HuH-7.5 (cell line): Measurements from ENCODE around the gene SLC22A5.
"Not testable (repeated sequence)": the region's sequence is repeated elsewhere in the genome, so short reads cannot be mapped to it uniquely, and the experiment has no call there.

Experiments
- DNase-seq: peaks from one replicate; pipeline ENCODE4 v3.0.0; 2011; ENCODE audit warnings: low spot score

The SLC22A5 gene

DNA sequence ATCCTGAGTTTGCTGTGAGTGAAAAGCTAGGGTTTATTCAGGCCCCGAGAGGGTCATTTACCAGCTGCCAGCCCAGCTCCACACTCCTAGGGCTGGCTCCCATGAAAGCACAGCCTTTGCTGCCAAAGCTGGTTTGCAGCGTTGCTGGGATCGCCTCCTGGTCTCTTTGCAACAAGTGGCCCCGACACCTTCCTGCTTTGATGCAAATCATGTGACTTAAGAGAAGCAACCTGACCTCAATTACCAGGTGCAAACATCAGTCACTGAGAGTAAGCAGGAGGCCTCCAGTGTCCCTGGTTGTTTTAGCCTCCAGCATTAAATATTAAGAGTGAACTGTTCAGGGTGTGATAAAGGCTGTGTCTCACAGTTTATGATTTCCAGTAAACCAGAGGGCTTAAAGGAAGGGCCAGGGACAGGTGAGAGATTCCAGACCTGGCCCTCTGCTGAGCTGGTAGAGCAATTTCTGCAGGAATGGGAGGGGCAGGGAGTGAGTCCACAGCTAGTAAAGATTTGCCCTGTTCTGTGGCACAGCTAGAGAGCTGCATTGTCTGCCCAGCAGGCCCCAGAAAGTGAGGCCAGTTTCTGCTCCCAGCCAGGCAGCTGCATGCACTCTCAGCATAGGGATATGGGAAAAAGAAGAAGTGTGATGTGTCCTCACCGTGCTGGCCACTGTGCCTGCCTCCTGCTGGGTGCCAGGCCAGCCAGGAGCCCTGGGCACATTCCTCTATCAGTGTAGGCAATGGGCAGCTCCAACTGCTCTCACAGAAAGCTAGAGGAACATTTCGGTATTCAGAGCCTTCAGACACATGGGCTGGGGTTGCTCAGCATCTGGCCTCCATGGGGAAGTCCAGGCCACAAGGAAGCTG is 58.0 kb downstream of the SLC22A5 start:
- no peak for DNase-seq

DNA sequence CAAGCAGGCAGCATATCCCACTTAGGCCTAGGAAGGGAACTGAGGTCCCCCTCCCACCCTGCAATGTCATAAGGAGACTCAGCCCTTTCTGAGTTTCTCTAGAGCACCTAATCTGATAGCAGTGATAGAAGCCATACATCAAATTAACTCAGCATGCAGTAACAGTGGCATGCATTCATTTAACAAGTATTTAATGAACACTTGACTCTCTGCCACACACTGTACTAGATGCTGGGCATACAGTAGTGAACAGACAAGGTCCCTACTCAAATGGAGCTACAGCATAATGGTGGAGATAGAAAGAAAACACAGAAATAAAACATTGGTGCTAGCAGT is 58.6 kb downstream of the SLC22A5 start:
- no peak for DNase-seq

DNA sequence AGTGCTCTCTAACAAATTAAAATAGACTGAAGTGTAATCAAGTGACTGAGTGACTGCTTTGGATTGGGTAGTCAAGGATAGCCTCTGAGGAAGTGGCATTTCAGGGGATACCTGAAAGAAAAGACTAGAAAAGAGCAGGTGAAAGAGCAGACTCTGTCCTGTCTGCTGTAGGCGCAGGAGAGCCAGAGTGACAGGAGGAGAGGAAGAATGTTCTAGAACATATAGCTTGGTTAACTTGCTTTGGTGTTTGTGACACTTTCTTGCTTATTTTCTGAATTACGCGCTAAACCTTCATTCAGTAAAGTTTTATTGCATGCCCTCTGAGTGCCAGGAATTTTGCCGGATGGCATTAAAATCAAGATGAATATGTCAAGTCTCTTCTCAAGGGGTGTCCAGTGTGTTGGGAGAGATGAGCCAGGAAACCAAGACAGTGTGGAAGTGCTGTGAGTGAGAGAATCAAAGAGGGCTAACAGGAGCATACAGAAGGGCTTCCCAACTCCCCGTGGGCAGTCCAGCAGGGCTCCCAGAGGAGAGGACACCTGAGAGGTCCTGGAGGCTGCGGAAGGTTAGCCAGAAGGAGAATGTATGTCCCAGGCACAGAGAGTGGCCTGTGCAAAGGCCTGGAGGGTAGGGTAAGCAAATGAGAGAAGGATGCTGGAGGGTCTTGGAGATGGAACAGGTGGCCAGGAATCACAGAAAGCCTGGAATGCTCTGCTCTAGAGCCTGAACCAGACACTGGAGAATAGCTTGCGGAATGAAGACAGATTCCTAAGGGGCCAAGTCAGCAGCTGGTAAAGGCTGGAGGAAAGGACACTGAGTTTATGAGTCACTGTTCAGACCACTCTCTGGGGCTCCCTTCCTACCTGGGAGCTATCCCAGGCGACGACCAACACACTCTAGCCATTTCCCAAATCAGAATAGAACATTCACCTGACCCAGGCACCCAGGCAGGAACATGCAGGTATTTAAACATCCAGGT is 59.3 kb downstream of the SLC22A5 start:
- DNase-seq, result no peak

DNA sequence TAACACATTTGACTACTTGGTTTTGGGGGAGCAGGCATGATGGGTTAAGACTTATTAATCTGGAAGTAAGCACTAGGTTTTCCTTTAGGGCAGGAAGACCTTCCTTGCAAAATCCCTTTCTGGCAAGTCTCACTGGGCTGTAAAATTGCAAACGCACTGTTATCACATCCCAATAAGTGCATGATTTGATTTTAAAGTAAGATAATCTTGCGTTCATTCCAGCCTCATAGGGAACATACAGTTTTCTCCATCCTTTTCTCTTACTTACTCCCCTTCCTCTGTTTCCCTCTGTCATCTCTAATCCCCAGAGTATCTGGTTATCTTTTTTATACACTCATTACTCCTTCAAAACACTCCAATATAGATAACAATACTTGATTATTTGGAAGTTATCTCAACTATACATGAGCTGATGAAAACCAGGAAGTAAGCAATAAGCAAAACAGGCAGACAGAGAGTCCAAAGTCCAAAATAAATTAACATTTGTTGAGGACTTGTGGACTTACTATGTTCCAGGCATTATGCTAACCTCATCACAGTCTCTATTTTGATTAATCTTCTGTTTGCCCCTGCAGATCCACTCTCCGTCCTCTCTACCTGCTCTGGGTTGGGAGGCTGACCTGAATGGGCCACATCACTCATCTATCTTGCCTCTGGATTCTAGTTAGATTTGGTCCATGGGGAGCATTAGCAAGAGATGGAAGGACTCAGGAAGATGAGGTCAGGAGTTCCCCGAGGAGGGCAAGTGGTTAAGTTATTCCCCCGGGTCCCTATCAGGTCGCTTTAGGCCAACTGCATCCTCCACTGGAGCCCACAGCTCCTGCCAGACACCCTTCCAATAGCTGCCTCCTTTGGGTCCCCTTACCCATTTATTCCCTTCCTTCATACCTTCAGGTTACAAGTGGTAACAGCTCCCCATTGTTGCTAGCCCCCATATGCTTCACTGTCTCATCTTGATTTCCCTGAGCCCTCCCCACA is 60.2 kb downstream of the SLC22A5 start:
- no peak for DNase-seq

DNA sequence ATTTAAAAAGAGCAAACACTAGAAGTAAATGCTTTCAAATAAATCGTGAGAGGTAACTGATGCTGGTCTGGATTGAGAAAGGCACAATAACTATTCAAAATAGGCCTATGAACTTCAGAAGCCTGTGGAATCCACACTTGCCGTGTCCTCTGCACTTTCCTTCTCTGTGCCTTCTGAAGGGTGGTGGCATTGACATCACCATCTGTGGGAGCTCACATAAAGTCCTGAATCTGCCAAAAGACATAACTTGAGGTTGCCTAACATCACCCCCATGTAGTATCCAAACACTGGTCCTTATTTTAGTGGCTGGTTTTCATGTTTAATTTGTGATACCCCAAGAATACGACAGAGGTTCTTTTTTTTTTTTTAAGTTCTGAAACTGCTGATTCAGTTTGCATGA is 61.2 kb downstream of the SLC22A5 start:
- DNase-seq, result no peak

DNA sequence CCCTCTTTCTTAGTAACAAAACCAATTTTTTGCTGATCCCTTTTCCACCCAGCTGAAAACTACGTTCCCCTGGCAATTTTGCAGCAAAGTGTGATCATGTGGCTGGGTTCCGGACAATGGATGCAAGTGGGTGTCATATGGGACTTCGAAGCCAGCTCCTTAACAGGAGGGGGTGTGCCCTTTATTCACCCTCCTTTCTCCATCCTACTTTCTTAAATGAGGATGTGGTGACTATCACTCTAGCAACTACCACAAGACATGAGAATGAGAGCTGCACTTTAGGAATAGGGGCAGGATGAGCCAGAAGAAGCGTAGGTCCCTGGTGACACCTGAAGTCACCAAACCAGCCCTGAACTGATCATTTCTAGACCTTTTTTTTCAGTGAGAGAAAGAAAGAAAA is 62.1 kb downstream of the SLC22A5 start:
- no peak for DNase-seq

DNA sequence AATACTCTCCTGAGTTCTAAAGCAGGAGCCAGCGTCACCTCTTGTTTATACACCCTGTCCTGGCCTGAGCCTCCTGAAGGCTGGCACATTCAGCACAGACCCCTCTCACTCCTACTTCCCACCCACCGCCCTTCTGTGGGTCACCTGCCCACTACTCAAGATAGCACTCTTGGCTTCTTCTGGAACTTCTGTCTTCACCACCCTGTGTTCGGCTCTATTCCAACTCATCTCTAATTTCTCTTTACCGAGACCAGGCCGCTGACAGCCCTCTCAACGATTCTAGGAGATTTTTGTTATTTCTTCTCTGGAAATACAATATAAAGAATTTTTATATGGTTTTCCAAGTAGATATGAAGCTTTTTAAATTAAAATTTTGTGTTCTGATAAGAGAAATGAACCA is 63.6 kb downstream of the SLC22A5 start:
- no peak for DNase-seq

DNA sequence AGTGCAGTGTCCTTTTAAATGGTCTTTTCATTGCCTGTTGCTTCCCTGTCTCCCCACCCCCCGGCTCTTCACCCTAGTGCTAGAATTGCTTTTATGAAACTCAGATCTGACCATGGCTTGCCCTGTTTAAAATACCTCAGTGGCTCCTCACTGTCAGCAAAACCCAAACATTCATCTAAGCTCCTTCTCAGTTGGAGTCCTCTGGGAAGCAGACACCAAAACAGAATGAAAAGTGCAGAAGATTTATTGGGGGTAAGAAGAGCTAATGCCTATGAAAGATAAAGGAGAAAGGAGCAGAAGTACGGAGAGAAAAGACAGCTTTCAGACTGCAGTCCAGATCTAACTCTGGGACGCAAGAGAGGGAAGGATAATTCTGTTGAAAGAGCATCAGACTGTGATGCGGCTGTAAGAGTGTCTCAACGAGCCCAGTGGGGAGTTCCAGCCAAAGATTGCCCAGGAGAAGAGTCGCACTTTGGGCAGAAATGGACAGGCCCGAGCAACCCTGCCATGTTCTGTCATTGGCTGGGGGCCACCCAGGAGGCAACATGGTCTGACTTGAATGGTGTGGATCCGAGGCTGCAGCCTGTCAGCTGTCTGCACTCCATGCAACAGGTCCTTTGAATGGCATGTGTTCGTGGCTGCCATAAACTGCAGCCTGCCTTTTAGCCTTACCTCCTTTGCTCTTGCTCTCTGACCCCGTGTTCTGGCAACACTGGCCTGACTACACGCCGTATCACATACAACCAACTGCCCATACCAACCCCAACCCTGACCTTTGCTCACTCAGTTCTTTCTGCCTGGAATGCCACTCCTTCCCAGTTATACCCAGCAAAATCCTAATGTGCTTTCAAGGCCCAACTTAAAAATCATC is 65.1 kb downstream of the SLC22A5 start:
- DNase-seq, result no peak

DNA sequence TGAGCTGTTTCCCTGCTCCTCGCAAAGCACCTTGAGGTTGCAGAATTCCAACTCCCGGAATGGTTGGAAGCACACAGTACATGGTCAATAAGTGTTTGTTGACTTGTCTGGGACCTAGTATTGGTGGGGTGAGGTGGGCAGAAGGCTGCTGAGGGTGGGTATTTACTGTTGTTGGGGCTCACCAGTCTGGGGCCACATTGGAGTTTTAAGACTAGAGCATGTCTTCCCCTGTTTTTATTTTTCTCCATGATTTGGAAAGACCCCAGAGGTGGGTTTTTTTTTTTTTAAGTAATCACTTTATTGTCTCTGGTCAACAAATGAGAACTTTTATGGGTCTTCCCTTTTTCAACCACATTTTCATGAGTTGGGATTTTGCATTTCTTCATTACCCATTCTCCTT is 65.9 kb downstream of the SLC22A5 start:
- DNase-seq, result no peak

DNA sequence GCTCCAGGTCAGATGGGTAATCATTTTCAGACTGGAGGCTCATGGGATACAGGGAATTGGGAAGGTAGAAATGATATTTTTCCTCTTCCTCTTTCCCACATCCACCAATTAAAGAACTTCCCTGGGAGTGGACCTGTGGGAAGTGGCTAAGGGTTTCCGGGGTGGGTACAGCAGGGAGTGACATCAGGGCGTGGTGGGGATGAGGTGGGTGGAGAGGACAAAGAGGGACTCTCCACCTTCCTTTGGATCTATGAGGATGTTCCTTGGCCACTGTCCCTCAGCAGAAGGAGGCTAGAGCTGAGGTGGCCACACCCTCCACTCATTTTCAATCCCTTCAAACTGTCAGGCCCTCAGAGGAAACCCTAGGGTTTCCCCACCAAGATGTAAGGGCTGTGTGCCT is 66.4 kb downstream of the SLC22A5 start:
- DNase-seq, result no peak

DNA sequence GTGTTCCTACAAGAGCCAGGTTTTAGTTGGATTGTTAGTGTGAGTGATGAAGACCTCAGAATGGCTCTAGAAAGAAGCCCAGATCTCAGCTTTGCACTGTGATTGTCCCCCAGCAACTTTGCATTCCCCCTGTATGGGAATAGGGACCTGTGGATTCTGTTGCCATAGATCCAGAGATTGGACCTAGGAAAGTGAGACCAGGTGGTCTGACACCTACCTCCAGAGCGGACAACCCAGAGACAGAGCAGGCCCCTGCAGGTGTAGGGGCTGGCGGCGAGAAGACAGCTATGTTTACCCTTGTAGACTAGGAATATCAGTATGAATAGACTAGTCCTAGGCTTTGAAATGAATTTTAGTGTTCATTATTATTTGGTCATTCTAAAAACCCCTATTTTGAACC is 67.4 kb downstream of the SLC22A5 start:
- DNase-seq, result no peak

DNA sequence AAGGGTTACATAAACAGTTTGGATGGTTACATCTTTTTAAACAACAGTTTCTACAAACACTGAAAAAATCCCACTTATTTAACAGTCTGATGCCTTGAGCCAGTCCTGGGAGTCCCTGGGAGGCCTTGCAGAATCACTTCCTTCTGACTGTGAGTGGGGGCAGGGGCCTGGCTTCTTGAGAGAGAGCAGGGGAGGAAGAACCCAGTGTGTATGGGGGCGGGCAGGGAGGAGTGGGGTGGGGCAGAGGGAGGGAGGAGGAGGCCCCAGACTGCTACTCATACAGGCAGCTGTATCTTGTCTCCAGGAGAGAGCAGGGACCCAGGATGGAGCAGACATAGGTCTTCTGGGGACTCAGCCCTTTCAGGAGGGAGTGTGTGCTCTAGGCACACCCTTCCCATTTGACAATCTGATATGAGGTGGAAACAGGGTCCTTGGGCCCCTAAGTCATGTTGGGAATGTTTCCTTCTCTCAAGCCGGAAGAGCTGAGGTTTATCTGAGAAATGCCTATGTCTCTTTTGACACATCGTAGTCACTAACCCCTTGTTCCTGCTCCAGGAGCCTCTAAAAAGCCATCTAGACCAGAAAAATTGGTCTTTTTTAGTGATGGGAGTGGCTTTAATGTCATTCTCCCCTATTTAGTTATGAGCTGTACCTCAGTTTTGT is 68.2 kb downstream of the SLC22A5 start:
- no peak for DNase-seq

DNA sequence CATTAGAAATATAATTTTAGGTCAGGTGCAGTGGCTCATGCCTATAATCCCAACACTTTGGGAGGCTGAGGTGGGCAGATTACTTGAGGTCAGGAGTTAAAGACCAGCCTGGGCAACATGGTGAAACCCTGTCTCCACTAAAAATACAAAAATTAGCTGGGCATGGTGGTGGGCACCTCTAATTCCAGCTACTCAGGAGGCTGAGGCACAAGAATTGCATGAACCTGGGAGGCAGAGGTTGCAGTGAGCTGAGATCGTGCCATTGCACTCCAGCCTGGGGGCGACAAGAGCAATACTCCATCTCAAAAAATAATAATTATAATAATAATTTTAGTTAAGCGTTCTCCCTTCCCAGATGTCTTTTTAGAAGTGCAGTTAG is 68.7 kb downstream of the SLC22A5 start:
- DNase-seq, result not testable (repeated sequence)

DNA sequence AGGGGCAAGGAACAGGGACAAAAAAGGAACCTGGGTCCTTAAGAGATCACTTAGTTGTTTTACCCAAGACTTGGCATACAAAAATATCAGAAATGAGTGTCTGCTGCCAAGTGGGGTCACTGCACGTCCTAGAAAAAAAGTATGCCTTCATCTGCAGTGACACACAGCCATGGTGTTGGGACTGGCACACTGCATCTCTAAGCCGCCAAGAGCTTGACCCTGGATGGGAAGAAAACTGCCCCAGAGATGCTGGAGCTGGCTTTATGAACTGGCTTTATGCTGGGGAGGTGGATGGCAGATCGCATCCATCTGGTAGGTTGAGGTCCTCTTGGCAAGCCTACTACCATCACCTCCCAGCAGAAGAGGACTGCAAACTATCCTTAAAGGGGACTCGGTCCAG is 69.4 kb downstream of the SLC22A5 start:
- no peak for DNase-seq

DNA sequence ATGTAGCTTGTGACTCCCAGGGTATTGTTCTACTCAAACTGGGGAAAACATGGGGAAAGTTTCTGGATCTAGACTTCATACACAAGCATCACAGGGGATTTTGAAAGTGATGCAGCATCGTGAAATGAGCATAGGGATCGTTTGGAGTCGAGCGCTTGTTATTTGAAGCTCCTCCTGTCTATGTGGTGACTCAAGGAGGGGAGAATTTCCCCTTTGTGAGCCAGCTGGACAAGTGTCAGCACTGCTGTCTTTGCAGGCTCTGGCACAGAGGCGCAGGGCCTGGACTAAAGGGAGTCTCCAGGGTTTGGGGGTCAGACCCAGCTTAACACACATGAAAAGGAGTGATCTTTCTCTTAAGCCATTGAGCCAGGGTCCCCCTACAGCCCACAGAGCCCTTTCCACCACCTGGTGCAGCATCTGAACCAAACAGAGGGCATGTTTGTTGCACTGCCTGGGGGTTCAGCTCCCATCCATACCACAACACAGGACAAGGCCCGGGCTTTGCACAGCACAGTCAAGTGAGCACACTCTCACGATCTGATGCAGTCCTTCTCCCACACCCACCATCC is 70.1 kb downstream of the SLC22A5 start:
- no peak for DNase-seq

DNA sequence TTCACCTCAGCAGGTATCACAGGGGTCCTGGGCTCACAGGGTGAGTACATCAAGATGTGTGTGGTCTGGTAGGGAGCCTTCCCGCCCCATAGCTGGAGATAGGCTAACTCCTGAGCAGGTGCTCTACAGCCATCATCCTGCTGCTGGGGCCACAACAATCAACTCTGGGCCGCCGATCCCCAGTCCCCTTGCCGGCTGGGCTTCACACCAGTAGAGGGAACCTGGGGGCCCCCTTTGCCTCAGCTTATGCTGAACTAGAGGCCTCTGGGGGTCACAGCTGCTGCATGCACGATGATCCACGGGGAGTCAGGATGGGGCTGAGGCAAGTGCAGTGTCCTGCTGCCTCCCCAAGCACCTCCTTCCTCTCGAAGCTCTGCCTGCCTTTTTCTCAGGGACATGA is 74.6 kb downstream of the SLC22A5 start:
- DNase-seq, result no peak
